Peyer's patch (tissue), 4 donors: ENCODE results near the gene WSB1. TPM values are rescaled to one million over a fixed set of nuclear protein-coding genes. Genes with fewer than 3 reads are reported as not detected.

Source experiments
- DNase-seq, 3 donors: peaks; one replicate each; pipeline ENCODE4 v3.0.0-alpha.2; 2017 to 2019
- H3K27ac ChIP-seq, 4 donors: fragments of 200-600 bp; sonication (generic); one replicate each; pipeline ENCODE4 v1.5.1; 2016 to 2019
- H3K27me3 ChIP-seq, 2 donors: fragments of 200-600 bp; sonication (generic); one replicate each; pipeline ENCODE4 v1.5.1; 2019
- H3K36me3 ChIP-seq, 3 donors: fragments of 200-600 bp; sonication (generic); one replicate each; pipeline ENCODE4 v1.5.1; 2016 to 2019
- H3K4me1 ChIP-seq, 4 donors: fragments of 200-600 bp; sonication (generic); one replicate each; pipeline ENCODE4 v1.5.1; 2016 to 2019
- H3K4me3 ChIP-seq, 4 donors: fragments of 200-600 bp; sonication (generic); 1 replicate in 3 of 4; 2 replicates in 1 of 4; pipeline ENCODE4 v1.5.1; 2016 to 2019; ENCODE audit warnings: mild to moderate bottlenecking in 1 of 4
- H3K9me3 ChIP-seq, 4 donors: fragments of 200-600 bp; sonication (generic); one replicate each; pipeline ENCODE4 v1.5.1; 2016 to 2019; ENCODE audit warnings: mild to moderate bottlenecking in 1 of 4
- POLR2A ChIP-seq, 2 donors: fragments of 450-650 bp; IDR thresholded peaks; one replicate each; pipeline ENCODE4 v1.5.1; 2017; ENCODE audit warnings: antibody characterized with exemption in 2 of 2, mild to moderate bottlenecking in 2 of 2, moderate library complexity in 2 of 2
- total RNA-seq, 4 donors: library from RNA; depleted of rRNA; stranded (reverse); fragments of >200 nt; gene quantifications; one replicate each; pipeline ENCODE4 v1.1.0, GENCODE V29; 2016
- TF ChIP-seq, protein P1 (sequence below), 6 experiments: fragments of 450-650 bp in 4 of 6; fragments of 200-600 bp in 2 of 6; sonication (generic) in 1 of 6; IDR thresholded peaks; one replicate each; pipeline ENCODE4 v1.5.1; 2017 to 2019; ENCODE audit warnings: antibody characterized with exemption in 6 of 6, mild to moderate bottlenecking in 3 of 6, moderate library complexity in 1 of 6

Gene WSB1
- total RNA-seq = 100 to 1,000 TPM in 2 of 4 donors, 10 to 100 TPM in 2; 61.5 to 208 (median 112) TPM

- peak within 1 kb of the TSS; percentile 94 to 99 (median 98) for H3K27ac ChIP-seq
- H3K4me3 ChIP-seq = peak within 1 kb of the TSS; percentile 69 to 89 (median 88)
- peak; percentile 96 to 97 (median 96) for DNase-seq
- no peaks in the 10 kb centered on the region for H3K9me3 ChIP-seq
- peak; percentile 95 to 98 for TF ChIP-seq POLR2A (IDR thresholded peaks at IDR 0.05)
- TF ChIP-seq, protein P1, sequence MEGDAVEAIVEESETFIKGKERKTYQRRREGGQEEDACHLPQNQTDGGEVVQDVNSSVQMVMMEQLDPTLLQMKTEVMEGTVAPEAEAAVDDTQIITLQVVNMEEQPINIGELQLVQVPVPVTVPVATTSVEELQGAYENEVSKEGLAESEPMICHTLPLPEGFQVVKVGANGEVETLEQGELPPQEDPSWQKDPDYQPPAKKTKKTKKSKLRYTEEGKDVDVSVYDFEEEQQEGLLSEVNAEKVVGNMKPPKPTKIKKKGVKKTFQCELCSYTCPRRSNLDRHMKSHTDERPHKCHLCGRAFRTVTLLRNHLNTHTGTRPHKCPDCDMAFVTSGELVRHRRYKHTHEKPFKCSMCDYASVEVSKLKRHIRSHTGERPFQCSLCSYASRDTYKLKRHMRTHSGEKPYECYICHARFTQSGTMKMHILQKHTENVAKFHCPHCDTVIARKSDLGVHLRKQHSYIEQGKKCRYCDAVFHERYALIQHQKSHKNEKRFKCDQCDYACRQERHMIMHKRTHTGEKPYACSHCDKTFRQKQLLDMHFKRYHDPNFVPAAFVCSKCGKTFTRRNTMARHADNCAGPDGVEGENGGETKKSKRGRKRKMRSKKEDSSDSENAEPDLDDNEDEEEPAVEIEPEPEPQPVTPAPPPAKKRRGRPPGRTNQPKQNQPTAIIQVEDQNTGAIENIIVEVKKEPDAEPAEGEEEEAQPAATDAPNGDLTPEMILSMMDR (IDR thresholded peaks at IDR 0.05) = no peak
- H3K27me3 ChIP-seq = no peaks in the 10 kb centered on the region
- H3K36me3 ChIP-seq = no peaks in the 10 kb centered on the region
- peaks cover 0 to 29% (median 12%) of the 10 kb centered on the region in 4 donors for H3K4me1 ChIP-seq
Measured at GRCh38 chr17:27293898-27294688, at the start of gene WSB1. Gene WSB1 (plus strand): TSS chr17:27294114. CDS start chr17:27294396, 282 bp downstream.

DNA sequence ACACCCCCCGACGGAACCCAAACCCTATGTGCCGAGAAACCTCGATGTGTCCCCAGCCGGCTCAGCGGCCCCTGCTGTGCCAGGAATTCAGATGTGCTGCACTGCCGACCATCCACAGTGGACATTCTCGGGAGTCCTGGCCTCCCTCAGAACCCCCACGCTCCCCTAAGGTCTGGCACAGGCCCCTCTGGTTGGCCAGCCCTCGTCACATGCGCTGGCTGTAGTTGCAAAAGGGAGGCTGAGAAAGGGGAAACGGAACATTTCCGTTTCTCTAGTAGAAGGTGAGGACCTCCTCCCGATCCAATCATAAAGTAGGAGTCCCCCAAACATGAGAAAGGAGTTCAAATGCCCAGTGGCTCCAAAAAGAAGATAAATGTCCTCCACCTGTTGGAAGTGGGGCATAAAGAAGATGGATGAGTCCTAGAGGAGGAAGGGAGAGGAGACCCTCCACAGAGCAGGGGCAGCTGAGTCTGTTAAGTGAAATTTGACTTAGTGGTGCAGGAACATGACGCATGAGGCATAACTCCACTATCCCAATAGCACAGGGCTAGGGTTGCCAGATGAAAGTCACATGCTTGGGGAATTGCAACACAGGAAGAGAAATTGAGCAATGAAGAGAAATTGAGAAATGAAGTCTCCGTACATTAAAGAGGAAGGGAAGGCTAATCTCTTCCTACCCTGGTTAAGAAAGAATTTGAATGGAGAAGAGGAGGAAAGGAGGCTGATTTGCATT, 49.3 kb upstream of the WSB1 start:
- Histone ChIP-seq H3K4me1 (peaks cover 0 to 50% (median 6%) of the 10 kb centered on the region in 4 donors), H3K9me3 (no peaks in the 10 kb centered on the region), H3K27ac (peak overlapping the region; percentile 62 to 82 (median 74)), H3K36me3 (no peaks in the 10 kb centered on the region), H3K27me3 (no peaks in the 10 kb centered on the region), H3K4me3 (no peak overlapping the region)
- TF ChIP-seq POLR2A (IDR thresholded peaks at IDR 0.05) = peak in 1 of 2 donors; percentile 26
- TF ChIP-seq, protein P1 (IDR thresholded peaks at IDR 0.05) = no peak
- peak in 1 of 3 donors; percentile 60 for DNase-seq

DNA sequence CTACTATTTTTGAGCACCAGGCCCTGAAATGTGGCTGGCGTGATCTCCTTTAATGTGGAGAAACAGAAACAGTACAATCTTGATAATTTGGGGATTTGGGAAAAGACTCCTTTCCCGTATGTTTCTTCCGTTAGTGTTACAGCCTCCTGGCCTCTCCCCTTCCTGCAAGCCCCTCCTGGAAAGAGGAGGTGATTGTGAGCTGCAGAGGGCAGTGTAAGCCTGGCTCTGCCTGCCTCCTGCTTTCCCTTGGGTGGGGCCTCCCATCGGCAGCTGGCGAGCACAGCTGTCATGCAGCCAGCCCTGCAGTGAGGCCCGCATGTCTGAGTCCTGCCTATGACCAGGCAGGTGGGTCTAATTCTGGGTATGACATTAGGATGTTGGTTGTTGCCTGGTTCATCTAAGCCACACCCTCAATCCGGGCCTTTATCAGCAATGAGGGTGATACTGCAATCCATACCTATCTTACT, 48.7 kb upstream of the WSB1 start:
- H3K27me3 ChIP-seq = no peaks in the 10 kb centered on the region
- TF ChIP-seq POLR2A (IDR thresholded peaks at IDR 0.05) = no peak
- TF ChIP-seq, protein P1 (IDR thresholded peaks at IDR 0.05) = peak; percentile 29 to 84 (median 71)
- H3K4me3 ChIP-seq = no peak overlapping the region
- DNase-seq = peak; percentile 72 to 90 (median 83)
- H3K4me1 ChIP-seq = peaks cover 0 to 50% (median 6%) of the 10 kb centered on the region in 4 donors
- H3K36me3 ChIP-seq = no peaks in the 10 kb centered on the region
- no peaks in the 10 kb centered on the region for H3K9me3 ChIP-seq
- peak overlapping the region; percentile 62 to 82 (median 74) for H3K27ac ChIP-seq

- Histone ChIP-seq H3K36me3 (no peaks in the 10 kb centered on the region), H3K27me3 (no peaks in the 10 kb centered on the region), H3K4me3 (no peak overlapping the region), H3K9me3 (no peaks in the 10 kb centered on the region), H3K4me1 (peaks cover 0 to 50% (median 6%) of the 10 kb centered on the region in 4 donors), H3K27ac (peak overlapping the region in 3 of 4 donors; percentile 23 to 75 (median 74))
- TF ChIP-seq POLR2A (IDR thresholded peaks at IDR 0.05) = no peak
- TF ChIP-seq, protein P1 (IDR thresholded peaks at IDR 0.05) = no peak
- DNase-seq = no peak
Measured at GRCh38 chr17:27246537-27246936, 47.4 kb upstream of the WSB1 start.

DNA sequence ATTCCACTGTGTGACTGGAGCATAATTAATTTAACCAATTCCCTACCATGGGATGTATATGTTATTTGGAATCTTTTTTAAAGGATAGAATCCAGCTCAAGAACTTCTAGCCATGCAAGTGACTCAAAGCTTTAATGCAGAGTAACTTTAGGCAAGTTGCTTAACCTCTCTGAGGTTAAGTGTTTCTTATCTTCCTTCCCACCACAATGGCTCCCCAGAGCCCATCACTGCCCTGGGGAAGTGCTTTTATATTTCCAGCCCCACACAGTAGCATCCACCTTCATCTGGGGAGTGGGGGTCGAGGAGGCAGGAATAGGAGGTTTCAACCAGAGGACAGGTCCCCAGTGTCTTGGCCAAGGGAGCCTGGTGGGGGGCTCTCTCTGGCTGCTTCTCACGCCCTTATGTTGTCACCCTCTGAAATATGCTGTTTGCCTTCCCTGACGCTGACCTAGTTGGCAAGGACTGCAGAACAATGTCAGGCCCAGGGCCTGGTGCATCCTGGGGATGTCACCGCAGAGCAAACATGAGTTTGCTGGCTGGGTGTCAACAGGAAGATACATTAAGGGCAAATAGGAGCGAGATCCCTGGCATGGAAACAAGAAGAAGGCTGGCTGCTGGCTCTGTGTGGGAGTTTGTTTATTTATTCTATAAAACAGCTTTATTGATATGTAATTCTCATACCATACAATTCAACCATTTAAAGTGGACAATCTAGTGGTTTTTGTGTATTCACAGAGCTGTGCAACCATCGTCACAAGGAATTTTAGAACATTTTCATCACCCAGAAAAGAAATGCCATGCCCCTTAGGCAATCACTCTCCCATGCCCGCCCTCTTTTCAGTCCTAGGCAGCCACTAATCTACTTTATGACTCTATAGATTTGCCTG, 46.6 kb upstream of the WSB1 start:
- H3K36me3 ChIP-seq = no peaks in the 10 kb centered on the region
- TF ChIP-seq, protein P1 (IDR thresholded peaks at IDR 0.05) = no peak
- no peak for TF ChIP-seq POLR2A (IDR thresholded peaks at IDR 0.05)
- peaks cover 0 to 49% (median 6%) of the 10 kb centered on the region in 4 donors for H3K4me1 ChIP-seq
- H3K9me3 ChIP-seq = no peaks in the 10 kb centered on the region
- DNase-seq = peak in 2 of 3 donors; percentile 57 to 77
- H3K27ac ChIP-seq = peak overlapping the region; percentile 23 to 74 (median 58)
- H3K4me3 ChIP-seq = no peak overlapping the region
- H3K27me3 ChIP-seq = no peaks in the 10 kb centered on the region
